Skeletal muscle satellite cell (primary cell): ENCODE data around the gene SAMD4A.
A peak's percentile ranks its signal among the peaks of the same experiment; 100 is the strongest.

ENCODE experiments used
- H3K27me3 ChIP-seq: 2 replicates; pipeline ENCODE4 v1.7.0; 2013; ENCODE audit warnings: low read length; ENCODE audit not compliant: control insufficient read depth, insufficient read depth
- H3K36me3 ChIP-seq: 2 replicates; pipeline ENCODE4 v1.7.0; 2013; ENCODE audit warnings: mild to moderate bottlenecking, control low read depth, low read length; ENCODE audit not compliant: insufficient read depth
- H3K4me1 ChIP-seq: 2 replicates; pipeline ENCODE4 v1.7.0; 2013; ENCODE audit warnings: low read length; ENCODE audit not compliant: control insufficient read depth, insufficient read depth
- H3K4me2 ChIP-seq: 2 replicates; pipeline ENCODE4 v1.7.0; 2013; ENCODE audit warnings: mild to moderate bottlenecking, low read length
- H3K4me3 ChIP-seq: 2 replicates; pipeline ENCODE4 v1.7.0; 2013; ENCODE audit warnings: low read length
- H3K9ac ChIP-seq: 2 replicates; pipeline ENCODE4 v1.7.0; 2013; ENCODE audit warnings: mild to moderate bottlenecking, low read depth, low read length, moderate library complexity
- H3K9me3 ChIP-seq: replicated peaks from 2 replicates; pipeline ENCODE4 v1.7.0; 2013; ENCODE audit warnings: mild to moderate bottlenecking, control low read depth, low read length

SAMD4A gene

GRCh38 chr14:54639611-54640010, 72.7 kb downstream of the SAMD4A start:
- Histone ChIP-seq H3K9ac (no peak overlapping the region), H3K4me1 (peaks cover 19% of the 10 kb centered on the region)

GRCh38 chr14:54640506-54640905, 73.6 kb downstream of the SAMD4A start:
- Histone ChIP-seq H3K9ac (no peak overlapping the region), H3K4me3 (no peak overlapping the region), H3K4me1 (peaks cover 19% of the 10 kb centered on the region), H3K9me3 (no peaks in the 10 kb centered on the region), H3K36me3 (no peaks in the 10 kb centered on the region), H3K4me2 (no peak overlapping the region), H3K27me3 (no peaks in the 10 kb centered on the region)

More at GRCh38 chr14:54639611-54640010, 72.7 kb downstream of the SAMD4A start:
- Histone ChIP-seq H3K4me2 (no peak overlapping the region), H3K4me3 (no peak overlapping the region), H3K9me3 (no peaks in the 10 kb centered on the region), H3K27me3 (no peaks in the 10 kb centered on the region), H3K36me3 (no peaks in the 10 kb centered on the region)

- H3K9ac ChIP-seq: no peak overlapping the region
- H3K4me1 ChIP-seq: peaks cover 16% of the 10 kb centered on the region
- H3K36me3 ChIP-seq: no peaks in the 10 kb centered on the region
- H3K4me2 ChIP-seq: no peak overlapping the region
- H3K27me3 ChIP-seq: no peaks in the 10 kb centered on the region
- H3K4me3 ChIP-seq: no peak overlapping the region
- H3K9me3 ChIP-seq: no peaks in the 10 kb centered on the region
These were observed 75.2 kb downstream of the SAMD4A start for GRCh38 chr14:54642121-54642520.

- Histone ChIP-seq H3K27me3 (no peaks in the 10 kb centered on the region), H3K36me3 (no peaks in the 10 kb centered on the region), H3K9me3 (no peaks in the 10 kb centered on the region), H3K4me3 (no peak overlapping the region), H3K4me2 (no peak overlapping the region), H3K4me1 (peaks cover 8% of the 10 kb centered on the region), H3K9ac (no peak overlapping the region)
These were observed 76.1 kb downstream of the SAMD4A start for GRCh38 chr14:54642801-54643695.

- Histone ChIP-seq H3K4me2 (no peak overlapping the region), H3K27me3 (no peaks in the 10 kb centered on the region), H3K36me3 (no peaks in the 10 kb centered on the region), H3K9me3 (no peaks in the 10 kb centered on the region), H3K4me1 (peaks cover under 1% of the 10 kb centered on the region), H3K9ac (no peak overlapping the region), H3K4me3 (no peak overlapping the region)
These were observed 76.8 kb downstream of the SAMD4A start for GRCh38 chr14:54643696-54644176.

- no peak overlapping the region for H3K9ac ChIP-seq
- no peaks in the 10 kb centered on the region for H3K36me3 ChIP-seq
- H3K4me2 ChIP-seq: no peak overlapping the region
- peaks cover 16% of the 10 kb centered on the region for H3K4me1 ChIP-seq
- no peaks in the 10 kb centered on the region for H3K9me3 ChIP-seq
- no peak overlapping the region for H3K4me3 ChIP-seq
- H3K27me3 ChIP-seq: no peaks in the 10 kb centered on the region
These were observed 78.7 kb downstream of the SAMD4A start for GRCh38 chr14:54645639-54646038.

- H3K4me1 ChIP-seq: peaks cover 26% of the 10 kb centered on the region
- no peak overlapping the region for H3K9ac ChIP-seq
- no peak overlapping the region for H3K4me2 ChIP-seq
- no peaks in the 10 kb centered on the region for H3K9me3 ChIP-seq
- H3K4me3 ChIP-seq: no peak overlapping the region
- no peaks in the 10 kb centered on the region for H3K27me3 ChIP-seq
- no peaks in the 10 kb centered on the region for H3K36me3 ChIP-seq
These were observed 79.7 kb downstream of the SAMD4A start for GRCh38 chr14:54646626-54647025.

GRCh38 chr14:54647378-54647777, 80.5 kb downstream of the SAMD4A start:
- no peaks in the 10 kb centered on the region for H3K9me3 ChIP-seq
- H3K36me3 ChIP-seq: no peaks in the 10 kb centered on the region
- H3K4me3 ChIP-seq: no peak overlapping the region
- no peak overlapping the region for H3K4me2 ChIP-seq
- peaks cover 30% of the 10 kb centered on the region for H3K4me1 ChIP-seq
- H3K27me3 ChIP-seq: no peaks in the 10 kb centered on the region
- H3K9ac ChIP-seq: no peak overlapping the region

- peaks cover 46% of the 10 kb centered on the region for H3K4me1 ChIP-seq
- no peak overlapping the region for H3K4me3 ChIP-seq
- no peaks in the 10 kb centered on the region for H3K9me3 ChIP-seq
- no peak overlapping the region for H3K4me2 ChIP-seq
- no peak overlapping the region for H3K9ac ChIP-seq
- no peaks in the 10 kb centered on the region for H3K36me3 ChIP-seq
- H3K27me3 ChIP-seq: no peaks in the 10 kb centered on the region
These were observed 82.1 kb downstream of the SAMD4A start for GRCh38 chr14:54649056-54649455.

- Histone ChIP-seq H3K27me3 (no peaks in the 10 kb centered on the region), H3K9ac (peak overlapping the region; percentile 79), H3K36me3 (no peaks in the 10 kb centered on the region), H3K4me2 (peak overlapping the region; percentile 72), H3K9me3 (no peaks in the 10 kb centered on the region), H3K4me3 (peak overlapping the region; percentile 15), H3K4me1 (peaks cover 57% of the 10 kb centered on the region)
These were observed 83.5 kb downstream of the SAMD4A start for GRCh38 chr14:54650331-54650958.

GRCh38 chr14:54650959-54651351, 84.0 kb downstream of the SAMD4A start:
- peaks cover 57% of the 10 kb centered on the region for H3K4me1 ChIP-seq
- H3K4me2 ChIP-seq: peak overlapping the region; percentile 72
- H3K4me3 ChIP-seq: peak overlapping the region; percentile 15
- peak overlapping the region; percentile 79 for H3K9ac ChIP-seq
- no peaks in the 10 kb centered on the region for H3K36me3 ChIP-seq
- no peaks in the 10 kb centered on the region for H3K9me3 ChIP-seq
- no peaks in the 10 kb centered on the region for H3K27me3 ChIP-seq
